GM18951 (cell line): ENCODE measurements around the gene BOLA2.
"Not testable (repeated sequence)": the region's sequence is repeated elsewhere in the genome, so short reads cannot be mapped to it uniquely, and the experiment has no call there.

Source experiments
- in situ Hi-C: fragments of 300-500 bp; cut with MboI; formaldehyde crosslinking; loops from one replicate; pipeline ENCODE4 v1.12.0; 2022; ENCODE audit warnings: low sequenced_read_pairs, mixed read lengths, inconsistent platforms; ENCODE audit not compliant: unreplicated experiment

The BOLA2 gene

DNA sequence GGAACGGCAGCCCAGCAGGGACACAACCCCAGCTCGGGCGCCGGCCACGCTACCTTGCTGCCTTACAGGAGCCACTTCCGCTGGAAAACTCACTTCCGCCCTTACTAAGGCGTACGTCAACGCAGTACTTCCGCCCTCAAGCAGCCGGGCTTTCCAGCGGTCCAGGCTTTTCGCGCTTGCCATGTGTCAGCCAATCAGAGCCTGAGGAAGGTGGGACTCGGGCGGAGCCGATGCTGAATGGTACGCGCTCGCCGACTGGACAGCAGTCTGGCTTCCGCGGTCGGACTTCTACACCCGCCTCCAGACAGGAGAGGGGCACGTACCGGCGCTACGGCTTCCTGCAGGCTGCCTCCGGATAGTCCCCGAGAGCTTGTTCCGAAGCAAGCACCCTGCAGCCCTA lies at the start of gene BOLA2, which contains the start of gene SLX1B:
TSS of gene BOLA2 (minus strand) at position 83 of the 400 bp plus-strand sequence. CDS start 98 bp downstream, outside the sequence.
TSS of gene SLX1B (plus strand) at position 265 of the 400 bp plus-strand sequence.
- in situ Hi-C loops: loop anchor here (25.0 kb wide), 3 partner anchors 658 to 1183 kb away; partner anchors contain the start of genes GDPD3, MAPK3 and ZNF771

- in situ Hi-C loops: not testable (repeated sequence)
Measured at GRCh38 chr16:29482276-29482675, 28.1 kb upstream of the BOLA2 start.

DNA sequence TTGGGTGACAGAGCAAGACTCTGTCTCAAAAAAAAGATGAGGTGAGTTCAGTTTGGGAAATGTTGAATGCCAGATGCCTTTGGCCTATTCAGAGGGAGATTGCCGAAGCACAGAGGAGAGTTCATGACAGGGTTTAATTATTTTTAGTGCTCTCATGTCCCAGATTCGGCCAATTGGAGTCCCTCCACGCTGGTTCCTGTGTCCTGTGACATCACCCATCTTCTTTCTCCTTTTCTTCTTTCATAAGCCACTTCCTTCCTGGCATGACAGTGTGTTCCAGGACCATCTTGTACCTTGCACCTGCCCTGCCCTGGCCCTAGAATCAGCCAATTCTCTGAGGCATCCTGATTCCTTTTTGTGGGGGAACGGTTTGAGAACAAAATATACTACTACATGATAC lies 17.9 kb upstream of the BOLA2 start:
- in situ Hi-C loops: loop anchor here (25.0 kb wide), 3 partner anchors 640 to 1165 kb away; partner anchors contain the start of genes GDPD3, MAPK3 and ZNF771

- in situ Hi-C loops: loop anchor here (25.0 kb wide), 3 partner anchors 643 to 1168 kb away; partner anchors contain the start of genes GDPD3, MAPK3 and ZNF771
Measured at GRCh38 chr16:29469660-29470059, 15.5 kb upstream of the BOLA2 start.

GRCh38 chr16:29467654-29468366 lies 13.7 kb upstream of the BOLA2 start:
- in situ Hi-C loops: loop anchor here (25.0 kb wide), 3 partner anchors 644 to 1169 kb away; partner anchors contain the start of genes GDPD3, MAPK3 and ZNF771

- in situ Hi-C loops: loop anchor here (25.0 kb wide), 3 partner anchors 645 to 1170 kb away; partner anchors contain the start of genes GDPD3, MAPK3 and ZNF771
Measured at GRCh38 chr16:29466904-29467303, 12.8 kb upstream of the BOLA2 start.

GRCh38 chr16:29465985-29466824 lies 12.1 kb upstream of the BOLA2 start:
- in situ Hi-C loops: loop anchor here (25.0 kb wide), 3 partner anchors 646 to 1171 kb away; partner anchors contain the start of genes GDPD3, MAPK3 and ZNF771

DNA sequence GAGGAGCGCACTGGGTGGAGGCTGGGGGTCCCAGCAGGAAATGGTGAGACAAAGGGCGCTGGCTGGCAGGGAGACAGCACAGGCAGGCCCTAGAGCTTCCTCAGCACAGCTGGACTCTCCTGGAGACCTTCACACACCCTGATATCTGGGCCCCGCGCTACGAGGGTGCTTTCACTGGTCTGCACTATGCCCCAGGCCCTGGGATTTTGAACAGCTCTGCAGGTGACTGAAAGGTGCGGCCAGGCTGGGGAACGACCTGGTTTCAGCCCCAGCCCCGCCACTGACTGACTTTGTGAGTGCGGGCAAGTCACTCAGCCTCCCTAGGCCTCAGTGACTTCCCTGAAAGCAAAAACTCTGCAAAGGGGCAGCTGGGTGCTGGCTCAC lies 6.5 kb upstream of the BOLA2 start:
- in situ Hi-C loops: loop anchor here (25.0 kb wide), 3 partner anchors 652 to 1177 kb away; partner anchors contain the start of genes GDPD3, MAPK3 and ZNF771

GRCh38 chr16:29459706-29460646 lies 5.8 kb upstream of the BOLA2 start, which contains the start of gene SULT1A4:
Gene SULT1A4, plus strand, starts transcription at chr16:29459913. Its CDS starts 1,473 bp downstream, at chr16:29461386.
- in situ Hi-C loops: loop anchor here (25.0 kb wide), 3 partner anchors 652 to 1177 kb away; partner anchors contain the start of genes GDPD3, MAPK3 and ZNF771

- in situ Hi-C loops: loop anchor here (25.0 kb wide), 3 partner anchors 655 to 1180 kb away; partner anchors contain the start of genes GDPD3, MAPK3 and ZNF771
Measured at GRCh38 chr16:29457660-29458059, 3.5 kb upstream of the BOLA2 start.

DNA sequence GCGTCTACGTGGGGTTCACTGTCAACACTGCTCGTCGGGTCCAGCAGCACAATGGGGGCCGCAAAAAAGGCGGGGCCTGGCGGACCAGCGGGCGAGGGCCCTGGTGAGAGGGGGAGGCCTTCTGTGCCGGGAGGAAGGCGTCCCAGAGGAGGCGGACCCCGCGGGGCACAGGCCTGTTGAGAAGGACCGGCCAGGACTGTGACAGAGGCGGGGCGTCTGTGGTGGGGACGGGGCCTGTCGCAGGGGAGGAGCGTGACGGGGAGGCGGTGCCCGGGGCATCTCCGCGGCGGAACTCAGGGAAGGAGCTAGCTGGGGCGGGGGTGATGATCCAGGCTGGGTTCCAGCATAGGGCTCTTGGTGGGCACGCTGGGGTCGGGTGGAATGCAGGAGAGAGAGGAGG lies 677 bp upstream of the BOLA2 start:
- in situ Hi-C loops: loop anchor here (25.0 kb wide), 3 partner anchors 657 to 1182 kb away; partner anchors contain the start of genes GDPD3, MAPK3 and ZNF771

DNA sequence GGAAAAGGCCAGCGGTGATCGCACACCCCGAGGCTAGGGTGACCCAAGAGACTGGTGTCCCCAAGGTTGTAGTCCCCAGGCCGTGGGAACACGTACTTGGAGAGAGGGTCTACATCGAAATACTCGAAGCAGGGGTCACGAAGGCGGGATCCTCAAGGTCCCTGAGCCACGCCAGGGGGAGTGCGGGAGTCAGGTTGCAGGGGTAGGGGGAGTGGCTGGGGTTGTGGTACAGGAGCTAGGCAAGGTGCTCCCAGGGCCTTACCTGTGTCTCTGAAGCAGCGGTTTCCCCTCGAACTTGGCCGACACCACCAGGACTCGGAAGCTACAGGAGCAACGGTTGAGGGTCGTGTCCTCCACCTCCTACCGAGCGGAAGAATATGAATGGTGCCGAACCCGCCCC lies 397 bp downstream of the BOLA2 start:
- in situ Hi-C loops: loop anchor here (25.0 kb wide), 3 partner anchors 659 to 1184 kb away; partner anchors contain the start of genes GDPD3, MAPK3 and ZNF771

DNA sequence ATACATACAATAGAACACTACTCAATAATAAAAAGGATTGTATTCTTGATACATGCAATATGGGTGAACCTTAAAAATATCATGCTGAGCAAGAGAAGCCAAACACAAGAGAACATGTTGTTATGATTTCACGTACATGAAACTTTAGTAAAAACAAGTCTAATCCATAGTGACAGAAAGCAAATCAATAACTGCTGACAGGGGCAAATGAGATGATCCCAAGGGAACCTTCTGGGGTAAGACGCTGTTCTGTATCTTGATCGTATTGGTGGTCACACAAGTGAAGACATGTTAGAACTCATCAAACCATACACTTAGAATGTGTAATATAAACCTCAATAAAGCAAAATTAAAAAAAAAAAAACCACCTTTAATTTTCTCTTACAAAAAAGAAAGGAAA lies 28.8 kb downstream of the BOLA2 start:
- in situ Hi-C loops: loop anchor here (25.0 kb wide), 1 partner anchor 862 kb away; no protein-coding TSS in a partner anchor

DNA sequence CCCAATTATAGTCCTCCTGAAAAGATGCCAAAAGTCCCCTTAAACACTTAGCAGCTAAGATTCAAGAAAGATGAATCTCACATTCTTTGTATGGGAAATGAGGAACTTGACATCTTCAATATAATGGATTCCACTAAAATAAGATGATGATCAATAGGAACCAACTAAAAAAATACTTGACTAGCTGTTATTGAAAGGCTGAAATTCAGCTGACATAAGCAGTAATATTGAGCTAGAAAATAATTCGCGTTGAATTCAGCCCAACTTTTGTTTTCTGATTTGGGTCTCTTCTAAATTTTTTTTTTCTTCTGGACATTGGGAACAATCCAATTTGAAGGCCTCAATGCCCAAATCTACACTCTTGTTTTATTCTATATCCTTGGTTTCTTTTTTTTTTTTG lies 30.6 kb downstream of the BOLA2 start:
- in situ Hi-C loops: not testable (repeated sequence)

GRCh38 chr16:29405249-29405648 lies 48.9 kb downstream of the BOLA2 start:
- in situ Hi-C loops: not testable (repeated sequence)
